OCI-LY1 (cell line): Measurements from ENCODE around the gene MTRFR.

Experiments used
- H2AFZ ChIP-seq: fragments of 200-600 bp; sonication (generic), shearing (Covaris generic); 2 replicates; pipeline ENCODE4 v1.6.0; 2014; ENCODE audit warnings: antibody characterized with exemption, mild to moderate bottlenecking, low read length
- H3F3A ChIP-seq: fragments of 200-600 bp; sonication (generic), shearing (Covaris generic); 2 replicates; pipeline ENCODE4 v1.6.0; 2014; ENCODE audit warnings: mild to moderate bottlenecking, antibody characterized with exemption, low read length, moderate library complexity; ENCODE audit not compliant: insufficient read depth
- H3K27ac ChIP-seq: fragments of 200-600 bp; sonication (generic); 2 replicates; pipeline ENCODE4 v1.5.1; 2014; ENCODE audit warnings: low read length, mixed run types, mild to moderate bottlenecking, low read depth; ENCODE audit not compliant: poor library complexity, severe bottlenecking
- H3K27me3 ChIP-seq: fragments of 200-600 bp; sonication (generic); 2 replicates; pipeline ENCODE4 v1.6.0; 2014; ENCODE audit warnings: antibody characterized with exemption, mild to moderate bottlenecking, low read length, moderate library complexity; ENCODE audit not compliant: insufficient read depth
- H3K36me3 ChIP-seq: fragments of 200-600 bp; sonication (generic); 2 replicates; pipeline ENCODE4 v1.6.1; 2014; ENCODE audit warnings: mild to moderate bottlenecking, antibody characterized with exemption, low read length, moderate library complexity, mixed read lengths; ENCODE audit not compliant: insufficient read depth
- H3K4me1 ChIP-seq: fragments of 200-600 bp; sonication (generic); 2 replicates; pipeline ENCODE4 v1.5.1; 2014; ENCODE audit warnings: mild to moderate bottlenecking, low read length, moderate library complexity; ENCODE audit not compliant: insufficient read depth, severe bottlenecking
- H3K4me2 ChIP-seq: fragments of 200-600 bp; sonication (generic), shearing (Covaris generic); 2 replicates; pipeline ENCODE4 v1.6.1; 2014; ENCODE audit warnings: low read length
- H3K4me3 ChIP-seq: fragments of 200-600 bp; sonication (generic); 2 replicates; pipeline ENCODE4 v1.5.1; 2014; ENCODE audit warnings: low read length, low read depth, mild to moderate bottlenecking, mixed read lengths; ENCODE audit not compliant: poor library complexity, severe bottlenecking
- H3K79me2 ChIP-seq: fragments of 200-600 bp; shearing (Covaris generic); 2 replicates; pipeline ENCODE4 v1.6.1; 2016; ENCODE audit warnings: mixed run types, low read length, mixed read lengths; ENCODE audit not compliant: insufficient read depth
- H3K9ac ChIP-seq: fragments of 200-600 bp; sonication (generic), shearing (Covaris generic); 2 replicates; pipeline ENCODE4 v1.6.1; 2014; ENCODE audit warnings: mild to moderate bottlenecking, low read length, mixed read lengths
- H3K9me2 ChIP-seq: fragments of 200-600 bp; sonication (generic), shearing (Covaris generic); 2 replicates; pipeline ENCODE4 v1.6.1; 2014; ENCODE audit warnings: low read depth, mild to moderate bottlenecking, low read length, mixed read lengths
- H3K9me3 ChIP-seq: fragments of 200-600 bp; shearing (Covaris generic); 2 replicates; pipeline ENCODE4 v1.6.1; 2014; ENCODE audit warnings: low read length, mixed read lengths
- H4K20me1 ChIP-seq: fragments of 200-600 bp; sonication (generic), shearing (Covaris generic); 2 replicates; pipeline ENCODE4 v1.6.0; 2016; ENCODE audit warnings: mild to moderate bottlenecking, low read length; ENCODE audit not compliant: insufficient read depth
- CTCF ChIP-seq: fragments of 200-600 bp; sonication (generic), shearing (Covaris generic); IDR thresholded peaks from 2 replicates; pipeline ENCODE4 v1.5.1; 2017; ENCODE audit warnings: mild to moderate bottlenecking, antibody characterized with exemption, low read length, moderate library complexity, mixed read lengths
- EZH2 ChIP-seq: fragments of 200-600 bp; sonication (generic), shearing (Covaris generic); IDR thresholded peaks from 2 replicates; pipeline ENCODE4 v1.8.0; 2017; ENCODE audit warnings: borderline replicate concordance, mixed run types, mild to moderate bottlenecking, antibody characterized with exemption, low read length, moderate library complexity, mixed read lengths

Gene MTRFR

GRCh38 chr12:123253641-123254459, 20.6 kb downstream of the MTRFR start:
- H2AFZ ChIP-seq = no peak overlapping the region
- H3K9ac ChIP-seq = no peak overlapping the region
- no peaks in the 10 kb centered on the region for H3K9me2 ChIP-seq
- no peaks in the 10 kb centered on the region for H3K9me3 ChIP-seq
- peaks cover 23% of the 10 kb centered on the region for H3K79me2 ChIP-seq
- H3K27ac ChIP-seq = no peak overlapping the region
- peaks cover 6% of the 10 kb centered on the region for H3K4me1 ChIP-seq
- H3F3A ChIP-seq = no peaks in the 10 kb centered on the region
- H3K27me3 ChIP-seq = no peaks in the 10 kb centered on the region
- no peak overlapping the region for H3K4me3 ChIP-seq
- TF ChIP-seq CTCF = no peak
- TF ChIP-seq EZH2 = no peak
- no peaks in the 10 kb centered on the region for H4K20me1 ChIP-seq
- H3K36me3 ChIP-seq = peaks cover 83% of the 10 kb centered on the region
- no peak overlapping the region for H3K4me2 ChIP-seq

- Histone ChIP-seq H3K79me2 (peaks cover 23% of the 10 kb centered on the region), H3K9ac (no peak overlapping the region), H3F3A (no peaks in the 10 kb centered on the region), H3K9me3 (no peaks in the 10 kb centered on the region), H2AFZ (no peak overlapping the region), H3K4me3 (no peak overlapping the region), H3K36me3 (peaks cover 84% of the 10 kb centered on the region), H3K27me3 (no peaks in the 10 kb centered on the region), H3K4me1 (peaks cover 6% of the 10 kb centered on the region), H3K27ac (no peak overlapping the region), H3K4me2 (no peak overlapping the region), H3K9me2 (no peaks in the 10 kb centered on the region), H4K20me1 (no peaks in the 10 kb centered on the region)
- TF ChIP-seq EZH2 (no peak), CTCF (no peak)
Measured at GRCh38 chr12:123254853-123255446, 21.7 kb downstream of the MTRFR start.

- peaks cover 95% of the 10 kb centered on the region for H3K36me3 ChIP-seq
- no peak overlapping the region for H3K27ac ChIP-seq
- H3K9me2 ChIP-seq = no peaks in the 10 kb centered on the region
- H2AFZ ChIP-seq = no peak overlapping the region
- no peaks in the 10 kb centered on the region for H4K20me1 ChIP-seq
- H3K4me2 ChIP-seq = no peak overlapping the region
- H3F3A ChIP-seq = no peaks in the 10 kb centered on the region
- H3K4me1 ChIP-seq = no peaks in the 10 kb centered on the region
- no peak for TF ChIP-seq EZH2
- TF ChIP-seq CTCF = no peak
- no peaks in the 10 kb centered on the region for H3K27me3 ChIP-seq
- H3K4me3 ChIP-seq = no peak overlapping the region
- H3K9ac ChIP-seq = no peak overlapping the region
- H3K9me3 ChIP-seq = no peaks in the 10 kb centered on the region
- no peaks in the 10 kb centered on the region for H3K79me2 ChIP-seq
Measured at GRCh38 chr12:123258593-123258992, 25.4 kb downstream of the MTRFR start.
